ENCODE data around the gene FLT1.

The FLT1 gene

DNA sequence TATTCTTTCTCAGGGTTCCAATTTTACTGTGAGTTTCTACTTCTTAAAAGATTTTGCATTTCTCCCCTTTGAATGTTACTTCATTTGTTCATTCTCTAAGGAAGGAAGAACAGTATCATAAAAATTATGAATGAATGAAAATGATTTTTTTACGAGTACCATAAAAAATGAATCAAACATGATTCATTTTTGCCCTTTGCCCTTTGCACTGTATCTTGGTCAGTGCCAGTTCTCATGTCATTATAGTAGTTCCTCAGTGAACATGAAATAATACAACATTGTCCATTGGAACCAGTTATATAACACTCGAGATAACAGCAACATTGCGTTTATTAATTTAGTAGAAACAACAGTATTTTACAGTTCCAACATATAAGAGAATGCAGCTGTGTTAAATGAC lies 28.8 kb downstream of the FLT1 start:
- Histone ChIP-seq H3K4me2 (ENCODE audit: low read length) (no peak overlapping the region), H4K20me1 (ENCODE audit: insufficient read depth, low read length) (no peaks in the 10 kb centered on the region), H3K9me2 (ENCODE audit: low read depth, low read length) (no peaks in the 10 kb centered on the region), H3K4me1 (ENCODE audit: insufficient read depth, low read length, severe bottlenecking) (no peaks in the 10 kb centered on the region), H3K36me3 (ENCODE audit: insufficient read depth, low read length) (no peaks in the 10 kb centered on the region), H3K4me3 (ENCODE audit: low read depth, low read length, poor library complexity, severe bottlenecking) (no peak overlapping the region), H3F3A (ENCODE audit: insufficient read depth, low read length) (no peaks in the 10 kb centered on the region), H3K27ac (ENCODE audit: low read depth, low read length, poor library complexity, severe bottlenecking) (no peak overlapping the region), H3K9ac (ENCODE audit: low read length) (no peak overlapping the region), H3K27me3 (ENCODE audit: insufficient read depth, low read length) (no peaks in the 10 kb centered on the region), H2AFZ (ENCODE audit: low read length) (no peak overlapping the region), H3K79me2 (ENCODE audit: insufficient read depth, low read length) (no peaks in the 10 kb centered on the region), H3K9me3 (ENCODE audit: low read length) (no peaks in the 10 kb centered on the region)
- no peak for TF ChIP-seq EZH2 (IDR thresholded peaks at IDR 0.05; ENCODE audit: borderline replicate concordance, low read length)
- TF ChIP-seq CTCF (IDR thresholded peaks at IDR 0.05; ENCODE audit: low read length) = no peak

DNA sequence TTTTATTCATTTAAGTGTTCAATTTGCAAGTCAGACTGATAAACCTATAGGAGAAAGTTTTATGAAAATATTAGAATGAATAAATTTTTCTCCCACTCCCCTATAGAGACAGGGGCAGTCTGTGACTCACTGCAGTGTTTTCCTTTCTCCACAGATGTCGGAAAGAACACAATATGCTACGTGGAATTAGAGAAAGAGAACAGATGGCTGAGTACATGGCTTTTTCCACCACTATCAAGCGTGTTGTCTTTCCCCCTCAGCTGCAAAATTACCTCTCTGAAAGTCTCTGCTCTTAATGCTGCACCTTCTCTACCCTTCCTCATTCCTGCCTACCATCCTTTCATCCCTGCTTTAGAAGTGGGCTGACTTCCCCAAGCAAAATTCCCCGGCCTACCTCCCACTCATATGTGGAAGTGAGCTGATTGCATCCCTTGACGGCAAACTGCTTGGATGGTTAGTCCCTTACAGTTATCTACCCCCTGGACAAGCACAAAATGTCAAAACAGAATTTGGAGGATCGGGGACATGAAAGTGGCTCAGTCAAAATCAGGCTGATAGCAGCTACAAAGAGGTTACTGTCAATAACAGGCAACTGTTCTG lies 30.0 kb downstream of the FLT1 start:
- H3K79me2 ChIP-seq (ENCODE audit: insufficient read depth, low read length) = no peaks in the 10 kb centered on the region
- H3K4me3 ChIP-seq (ENCODE audit: low read depth, low read length, poor library complexity, severe bottlenecking) = no peak overlapping the region
- no peaks in the 10 kb centered on the region for H3K4me1 ChIP-seq (ENCODE audit: insufficient read depth, low read length, severe bottlenecking)
- no peak overlapping the region for H2AFZ ChIP-seq (ENCODE audit: low read length)
- H3K9me2 ChIP-seq (ENCODE audit: low read depth, low read length) = no peaks in the 10 kb centered on the region
- H3F3A ChIP-seq (ENCODE audit: insufficient read depth, low read length) = no peaks in the 10 kb centered on the region
- H3K9ac ChIP-seq (ENCODE audit: low read length) = no peak overlapping the region
- no peaks in the 10 kb centered on the region for H3K9me3 ChIP-seq (ENCODE audit: low read length)
- H3K27me3 ChIP-seq (ENCODE audit: insufficient read depth, low read length) = no peaks in the 10 kb centered on the region
- no peak overlapping the region for H3K4me2 ChIP-seq (ENCODE audit: low read length)
- TF ChIP-seq CTCF (IDR thresholded peaks at IDR 0.05; ENCODE audit: low read length) = no peak
- no peak for TF ChIP-seq EZH2 (IDR thresholded peaks at IDR 0.05; ENCODE audit: borderline replicate concordance, low read length)
- no peaks in the 10 kb centered on the region for H3K36me3 ChIP-seq (ENCODE audit: insufficient read depth, low read length)
- H3K27ac ChIP-seq (ENCODE audit: low read depth, low read length, poor library complexity, severe bottlenecking) = no peak overlapping the region
- H4K20me1 ChIP-seq (ENCODE audit: insufficient read depth, low read length) = no peaks in the 10 kb centered on the region

- H4K20me1 ChIP-seq (ENCODE audit: insufficient read depth, low read length) = no peaks in the 10 kb centered on the region
- TF ChIP-seq EZH2 (IDR thresholded peaks at IDR 0.05; ENCODE audit: borderline replicate concordance, low read length) (no peak), CTCF (IDR thresholded peaks at IDR 0.05; ENCODE audit: low read length) (no peak)
- H3K9ac ChIP-seq (ENCODE audit: low read length) = no peak overlapping the region
- no peaks in the 10 kb centered on the region for H3K9me2 ChIP-seq (ENCODE audit: low read depth, low read length)
- H3K27me3 ChIP-seq (ENCODE audit: insufficient read depth, low read length) = no peaks in the 10 kb centered on the region
- no peaks in the 10 kb centered on the region for H3K4me1 ChIP-seq (ENCODE audit: insufficient read depth, low read length, severe bottlenecking)
- no peaks in the 10 kb centered on the region for H3F3A ChIP-seq (ENCODE audit: insufficient read depth, low read length)
- H3K9me3 ChIP-seq (ENCODE audit: low read length) = no peaks in the 10 kb centered on the region
- no peaks in the 10 kb centered on the region for H3K36me3 ChIP-seq (ENCODE audit: insufficient read depth, low read length)
- H2AFZ ChIP-seq (ENCODE audit: low read length) = no peak overlapping the region
- no peak overlapping the region for H3K27ac ChIP-seq (ENCODE audit: low read depth, low read length, poor library complexity, severe bottlenecking)
- no peak overlapping the region for H3K4me3 ChIP-seq (ENCODE audit: low read depth, low read length, poor library complexity, severe bottlenecking)
- no peaks in the 10 kb centered on the region for H3K79me2 ChIP-seq (ENCODE audit: insufficient read depth, low read length)
- H3K4me2 ChIP-seq (ENCODE audit: low read length) = no peak overlapping the region
These were observed 31.4 kb downstream of the FLT1 start for GRCh38 chr13:28463481-28463880.

Measured in OCI-LY1 (cell line).